Panc1 (cell line): ENCODE data around the gene TMEM117.

Experiments used
- TF ChIP-seq, protein P1 (sequence below): fragments of 450-650 bp; IDR thresholded peaks from 2 replicates; pipeline ENCODE4 v1.5.1; 2017; ENCODE audit warnings: mild to moderate bottlenecking
- TF ChIP-seq, protein P2 (sequence below), 2 experiments: IDR thresholded peaks; 2 replicates each; pipeline ENCODE4 v1.6.1; 2011 to 2012; ENCODE audit warnings: low read depth in 2 of 2, control low read depth in 1 of 2, low read length in 1 of 2, mild to moderate bottlenecking in 1 of 2, moderate library complexity in 1 of 2; ENCODE audit not compliant: insufficient read depth in 1 of 2

DNA sequence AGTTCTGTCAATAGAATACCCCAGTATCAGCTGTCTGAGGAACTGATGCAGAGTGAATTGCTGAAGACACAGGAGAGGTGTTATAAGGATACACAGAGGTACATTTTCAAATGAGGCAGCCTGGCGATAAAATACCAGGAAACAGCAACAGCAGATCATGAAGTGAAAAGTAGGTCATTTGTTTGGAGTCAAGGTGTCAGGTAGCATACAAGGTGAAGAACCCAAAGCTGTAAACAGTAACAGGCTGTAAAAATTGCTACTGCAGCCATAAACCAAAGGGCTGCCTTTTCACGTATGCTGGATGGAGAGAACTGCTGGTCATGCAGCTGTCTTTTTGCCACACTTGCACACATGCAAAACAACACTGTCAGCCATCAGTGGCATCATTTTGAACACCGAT, 20.5 kb upstream of the TMEM117 start:
- TF ChIP-seq, protein P1, sequence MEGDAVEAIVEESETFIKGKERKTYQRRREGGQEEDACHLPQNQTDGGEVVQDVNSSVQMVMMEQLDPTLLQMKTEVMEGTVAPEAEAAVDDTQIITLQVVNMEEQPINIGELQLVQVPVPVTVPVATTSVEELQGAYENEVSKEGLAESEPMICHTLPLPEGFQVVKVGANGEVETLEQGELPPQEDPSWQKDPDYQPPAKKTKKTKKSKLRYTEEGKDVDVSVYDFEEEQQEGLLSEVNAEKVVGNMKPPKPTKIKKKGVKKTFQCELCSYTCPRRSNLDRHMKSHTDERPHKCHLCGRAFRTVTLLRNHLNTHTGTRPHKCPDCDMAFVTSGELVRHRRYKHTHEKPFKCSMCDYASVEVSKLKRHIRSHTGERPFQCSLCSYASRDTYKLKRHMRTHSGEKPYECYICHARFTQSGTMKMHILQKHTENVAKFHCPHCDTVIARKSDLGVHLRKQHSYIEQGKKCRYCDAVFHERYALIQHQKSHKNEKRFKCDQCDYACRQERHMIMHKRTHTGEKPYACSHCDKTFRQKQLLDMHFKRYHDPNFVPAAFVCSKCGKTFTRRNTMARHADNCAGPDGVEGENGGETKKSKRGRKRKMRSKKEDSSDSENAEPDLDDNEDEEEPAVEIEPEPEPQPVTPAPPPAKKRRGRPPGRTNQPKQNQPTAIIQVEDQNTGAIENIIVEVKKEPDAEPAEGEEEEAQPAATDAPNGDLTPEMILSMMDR, result no peak
- TF ChIP-seq, protein P2, sequence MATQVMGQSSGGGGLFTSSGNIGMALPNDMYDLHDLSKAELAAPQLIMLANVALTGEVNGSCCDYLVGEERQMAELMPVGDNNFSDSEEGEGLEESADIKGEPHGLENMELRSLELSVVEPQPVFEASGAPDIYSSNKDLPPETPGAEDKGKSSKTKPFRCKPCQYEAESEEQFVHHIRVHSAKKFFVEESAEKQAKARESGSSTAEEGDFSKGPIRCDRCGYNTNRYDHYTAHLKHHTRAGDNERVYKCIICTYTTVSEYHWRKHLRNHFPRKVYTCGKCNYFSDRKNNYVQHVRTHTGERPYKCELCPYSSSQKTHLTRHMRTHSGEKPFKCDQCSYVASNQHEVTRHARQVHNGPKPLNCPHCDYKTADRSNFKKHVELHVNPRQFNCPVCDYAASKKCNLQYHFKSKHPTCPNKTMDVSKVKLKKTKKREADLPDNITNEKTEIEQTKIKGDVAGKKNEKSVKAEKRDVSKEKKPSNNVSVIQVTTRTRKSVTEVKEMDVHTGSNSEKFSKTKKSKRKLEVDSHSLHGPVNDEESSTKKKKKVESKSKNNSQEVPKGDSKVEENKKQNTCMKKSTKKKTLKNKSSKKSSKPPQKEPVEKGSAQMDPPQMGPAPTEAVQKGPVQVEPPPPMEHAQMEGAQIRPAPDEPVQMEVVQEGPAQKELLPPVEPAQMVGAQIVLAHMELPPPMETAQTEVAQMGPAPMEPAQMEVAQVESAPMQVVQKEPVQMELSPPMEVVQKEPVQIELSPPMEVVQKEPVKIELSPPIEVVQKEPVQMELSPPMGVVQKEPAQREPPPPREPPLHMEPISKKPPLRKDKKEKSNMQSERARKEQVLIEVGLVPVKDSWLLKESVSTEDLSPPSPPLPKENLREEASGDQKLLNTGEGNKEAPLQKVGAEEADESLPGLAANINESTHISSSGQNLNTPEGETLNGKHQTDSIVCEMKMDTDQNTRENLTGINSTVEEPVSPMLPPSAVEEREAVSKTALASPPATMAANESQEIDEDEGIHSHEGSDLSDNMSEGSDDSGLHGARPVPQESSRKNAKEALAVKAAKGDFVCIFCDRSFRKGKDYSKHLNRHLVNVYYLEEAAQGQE (IDR thresholded peaks at IDR 0.05; ENCODE audit: insufficient read depth in 1 of 2, low read depth in 2 of 2, low read length in 1 of 2), result no peak
